Colonic mucosa (tissue), 4 donors: Measurements from ENCODE around the gene CD276. TPM values are rescaled to one million over a fixed set of nuclear protein-coding genes. Genes with fewer than 3 reads are reported as not detected.

Experiments used
- DNase-seq: peaks from one replicate; pipeline ENCODE4 v3.0.0-alpha.2; 2020
- H3K27ac ChIP-seq: fragments of 200-600 bp; one replicate; pipeline ENCODE4 v1.8.0; 2021
- H3K27me3 ChIP-seq: fragments of 200-600 bp; one replicate; pipeline ENCODE4 v1.8.0; 2021
- H3K36me3 ChIP-seq: fragments of 200-600 bp; one replicate; pipeline ENCODE4 v1.8.0; 2021
- H3K4me1 ChIP-seq: fragments of 200-600 bp; one replicate; pipeline ENCODE4 v1.8.0; 2021; ENCODE audit warnings: mild to moderate bottlenecking
- H3K4me3 ChIP-seq: fragments of 200-600 bp; one replicate; pipeline ENCODE4 v1.8.0; 2021
- H3K9ac ChIP-seq, 2 donors: one replicate each; pipeline ENCODE4 v1.7.0; 2013; ENCODE audit warnings: control low read depth in 2 of 2, low read depth in 2 of 2, low read length in 2 of 2
- H3K9me3 ChIP-seq: fragments of 200-600 bp; one replicate; pipeline ENCODE4 v1.8.0; 2021
- CTCF ChIP-seq: fragments of 200-600 bp; IDR thresholded peaks from one replicate; pipeline ENCODE4 v1.8.0; 2022; ENCODE audit warnings: antibody characterized with exemption, mild to moderate bottlenecking
- intact Hi-C: fragments of 100-400 bp; cut with DNase I; formaldehyde crosslinking; loops from one replicate; pipeline ENCODE4 v1.14.1; 2022
- total RNA-seq, 2 donors: library from RNA; stranded (reverse); fragmentation: NEBNext Ultra II Directional in 1 of 2; extraction: Animal tissue kit (Norgen Biotek cat#: 25700) in 1 of 2; gene quantifications; one replicate each; pipeline ENCODE4 v1.2.1, GENCODE V29; 2021
- donor health status: healthy.
- donor health status: DM: no; HTN: no; CAD: no.
- donor health status: DM: no; HTN: no; CAD: no.

The CD276 gene
- total RNA-seq, 2 donors from 2014 or later = 45.2 to 49.9 TPM

DNA sequence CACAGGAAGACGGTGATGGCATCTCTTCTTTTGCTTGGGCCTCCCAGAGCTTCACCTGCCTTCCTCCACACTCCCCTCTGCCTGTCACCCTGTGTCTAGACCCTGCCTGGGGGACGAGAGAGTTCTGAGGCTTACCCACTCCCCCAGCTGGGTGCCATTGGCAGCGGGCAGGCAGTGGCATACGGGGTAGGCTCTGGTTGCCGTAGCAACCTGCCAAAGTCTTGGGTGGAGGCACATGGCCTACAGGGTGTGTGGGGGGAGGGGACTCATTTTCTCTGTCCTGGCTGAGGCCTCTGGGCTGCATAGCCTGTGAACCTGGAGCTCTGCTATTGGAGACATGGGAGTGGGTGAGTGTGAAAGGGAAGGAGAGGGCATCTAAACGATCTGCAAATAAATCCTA lies 64.5 kb downstream of the CD276 start:
- Histone ChIP-seq H3K27me3 (peaks cover 31% of the 10 kb centered on the region), H3K9me3 (no peaks in the 10 kb centered on the region), H3K4me1 (no peaks in the 10 kb centered on the region), H3K4me3 (no peak overlapping the region), H3K36me3 (no peaks in the 10 kb centered on the region), H3K9ac (no peak overlapping the region), H3K27ac (no peak overlapping the region)
- no peak for DNase-seq
- intact Hi-C loops = no loop called here
- no peak for TF ChIP-seq CTCF

DNA sequence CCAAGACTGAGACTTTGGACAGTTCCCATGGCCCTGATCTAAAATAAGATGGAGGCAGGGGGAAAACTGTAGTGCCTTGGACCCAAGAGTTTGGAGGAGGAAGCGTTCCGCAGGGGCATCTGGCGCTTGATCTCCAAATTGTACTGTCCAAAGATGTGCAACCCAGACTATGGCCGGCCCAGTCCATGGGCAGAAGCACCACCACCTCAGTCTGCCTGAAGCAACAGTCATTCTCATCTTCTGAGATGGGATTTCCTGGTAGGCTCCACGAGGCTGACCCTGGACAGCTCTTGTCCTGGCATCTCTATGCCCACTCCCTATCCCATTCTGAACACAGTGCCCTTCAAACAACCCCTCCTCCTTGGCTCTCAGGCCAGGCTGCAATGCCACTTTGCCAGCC lies 65.3 kb downstream of the CD276 start:
- Histone ChIP-seq H3K27me3 (peaks cover 36% of the 10 kb centered on the region), H3K4me1 (no peaks in the 10 kb centered on the region), H3K4me3 (no peak overlapping the region), H3K9ac (no peak overlapping the region), H3K36me3 (no peaks in the 10 kb centered on the region), H3K27ac (no peak overlapping the region), H3K9me3 (no peaks in the 10 kb centered on the region)
- intact Hi-C loops = no loop called here
- TF ChIP-seq CTCF = no peak
- DNase-seq = no peak

DNA sequence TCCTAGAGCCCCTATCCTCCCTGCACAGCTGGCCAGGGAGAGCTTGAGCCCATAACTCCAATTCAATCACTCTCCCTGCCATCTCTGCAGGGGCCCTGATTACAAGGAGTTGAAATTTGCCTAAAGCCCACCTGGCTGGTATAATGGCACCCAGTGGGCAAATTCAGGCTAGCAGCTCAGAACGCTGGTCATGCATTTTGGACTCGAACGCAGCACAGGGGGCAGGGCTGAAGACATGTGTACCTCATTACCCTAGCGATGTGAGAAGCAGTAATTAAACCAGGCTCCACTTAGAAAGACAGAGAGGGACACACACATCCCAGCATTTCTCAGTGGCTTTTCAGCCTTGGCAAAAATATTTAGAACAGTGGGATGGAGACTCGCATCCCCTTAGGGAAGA lies 65.8 kb downstream of the CD276 start:
- DNase-seq = no peak
- H3K4me1 ChIP-seq = no peaks in the 10 kb centered on the region
- no peak for TF ChIP-seq CTCF
- no peaks in the 10 kb centered on the region for H3K9me3 ChIP-seq
- intact Hi-C loops = no loop called here
- H3K27ac ChIP-seq = no peak overlapping the region
- H3K4me3 ChIP-seq = no peak overlapping the region
- no peak overlapping the region for H3K9ac ChIP-seq
- no peaks in the 10 kb centered on the region for H3K36me3 ChIP-seq
- H3K27me3 ChIP-seq = peaks cover 36% of the 10 kb centered on the region

DNA sequence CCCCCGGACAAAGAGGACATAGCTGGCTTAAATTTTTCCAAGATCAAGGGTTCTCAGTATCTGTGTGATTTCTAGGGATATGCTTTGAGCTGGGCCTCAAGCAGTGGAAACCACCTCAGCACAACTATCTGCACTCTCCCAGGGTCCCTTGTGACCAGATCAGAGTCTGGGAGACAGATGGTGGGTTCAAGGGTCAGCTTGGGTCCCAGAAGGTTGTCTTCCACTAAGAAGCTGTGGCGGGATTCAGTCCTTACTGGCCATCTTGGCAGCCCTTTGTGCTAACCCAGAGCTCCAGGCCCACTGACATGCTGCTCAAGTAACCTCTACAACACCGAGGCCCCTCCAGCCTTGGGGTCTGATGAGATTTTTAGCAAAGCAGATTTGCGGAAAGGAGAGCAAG lies 66.3 kb downstream of the CD276 start:
- Histone ChIP-seq H3K9me3 (no peaks in the 10 kb centered on the region), H3K27me3 (peaks cover 36% of the 10 kb centered on the region), H3K27ac (no peak overlapping the region), H3K9ac (no peak overlapping the region), H3K36me3 (no peaks in the 10 kb centered on the region), H3K4me1 (no peaks in the 10 kb centered on the region), H3K4me3 (no peak overlapping the region)
- no peak for TF ChIP-seq CTCF
- no peak for DNase-seq
- intact Hi-C loops = no loop called here

DNA sequence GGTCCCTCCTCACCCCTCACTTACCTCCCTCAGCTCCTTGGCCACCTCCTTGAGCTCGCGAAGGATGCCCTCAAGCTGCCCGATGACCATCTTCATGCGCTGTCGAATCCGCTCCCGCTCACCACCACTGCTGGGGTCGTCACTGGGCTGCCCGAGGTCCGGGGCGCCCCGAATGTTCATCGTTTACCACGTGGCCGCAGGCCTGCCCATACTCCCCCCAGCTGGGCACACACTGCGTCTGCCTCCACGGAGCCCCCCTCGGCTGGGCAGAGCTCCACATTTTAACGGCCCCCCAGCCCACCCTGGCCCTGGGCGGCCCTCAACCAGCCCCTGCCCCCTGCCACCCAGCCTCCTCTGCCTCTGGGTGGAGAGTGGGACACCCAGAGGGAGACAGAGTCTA lies 66.8 kb downstream of the CD276 start:
- H3K4me3 ChIP-seq = no peak overlapping the region
- no peak for TF ChIP-seq CTCF
- H3K27ac ChIP-seq = no peak overlapping the region
- no peaks in the 10 kb centered on the region for H3K4me1 ChIP-seq
- no peak for DNase-seq
- H3K9me3 ChIP-seq = no peaks in the 10 kb centered on the region
- no peak overlapping the region for H3K9ac ChIP-seq
- intact Hi-C loops = no loop called here
- no peaks in the 10 kb centered on the region for H3K36me3 ChIP-seq
- H3K27me3 ChIP-seq = peaks cover 36% of the 10 kb centered on the region

DNA sequence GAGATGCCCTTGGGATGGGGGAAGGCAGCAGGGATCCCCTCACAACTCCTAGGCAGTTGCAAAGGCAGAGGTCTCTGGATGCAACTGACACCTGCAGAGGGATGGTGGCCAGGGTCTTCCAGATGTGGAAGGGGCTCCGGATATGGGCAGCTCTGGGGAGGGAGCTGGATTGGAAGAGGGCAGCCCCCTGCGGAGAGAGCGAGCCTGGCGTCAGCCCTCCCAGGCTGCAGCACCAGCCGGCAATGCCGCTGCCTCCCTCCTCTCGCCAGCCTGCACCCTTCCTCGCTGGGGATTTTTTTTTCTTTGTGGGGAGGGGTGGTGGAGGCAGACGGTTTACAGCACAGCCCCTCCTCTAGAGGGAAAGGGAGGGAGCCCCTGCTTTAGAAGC lies 67.3 kb downstream of the CD276 start:
- Histone ChIP-seq H3K4me3 (peak overlapping the region; percentile 42), H3K9ac (no peak overlapping the region), H3K4me1 (no peaks in the 10 kb centered on the region), H3K27ac (no peak overlapping the region), H3K27me3 (peaks cover 36% of the 10 kb centered on the region), H3K36me3 (no peaks in the 10 kb centered on the region), H3K9me3 (no peaks in the 10 kb centered on the region)
- intact Hi-C loops = no loop called here
- no peak for TF ChIP-seq CTCF
- no peak for DNase-seq
